D721Med (cell line): ENCODE results near the gene MAST1.

ENCODE experiments used
- DNase-seq: peaks from one replicate; pipeline ENCODE4 v3.0.0; 2011; ENCODE audit warnings: low spot score; ENCODE audit not compliant: insufficient read length
- FAIRE-seq: peaks from 2 replicates; lab custom pipeline; 2011; peaks lifted over from hg19 to GRCh38; lab: Jason Lieb, UNC
- TF ChIP-seq, protein P1 (sequence below): IDR thresholded peaks from 2 replicates; pipeline ENCODE4 v1.5.1; 2012; ENCODE audit warnings: mild to moderate bottlenecking, control low read depth; ENCODE audit not compliant: insufficient read depth; ENCODE audit errors: missing control alignments

Gene MAST1

GRCh38 chr19:12864143-12864542, 25.8 kb downstream of the MAST1 start:
- FAIRE-seq: no peak
- no peak for DNase-seq
- TF ChIP-seq, protein P1, sequence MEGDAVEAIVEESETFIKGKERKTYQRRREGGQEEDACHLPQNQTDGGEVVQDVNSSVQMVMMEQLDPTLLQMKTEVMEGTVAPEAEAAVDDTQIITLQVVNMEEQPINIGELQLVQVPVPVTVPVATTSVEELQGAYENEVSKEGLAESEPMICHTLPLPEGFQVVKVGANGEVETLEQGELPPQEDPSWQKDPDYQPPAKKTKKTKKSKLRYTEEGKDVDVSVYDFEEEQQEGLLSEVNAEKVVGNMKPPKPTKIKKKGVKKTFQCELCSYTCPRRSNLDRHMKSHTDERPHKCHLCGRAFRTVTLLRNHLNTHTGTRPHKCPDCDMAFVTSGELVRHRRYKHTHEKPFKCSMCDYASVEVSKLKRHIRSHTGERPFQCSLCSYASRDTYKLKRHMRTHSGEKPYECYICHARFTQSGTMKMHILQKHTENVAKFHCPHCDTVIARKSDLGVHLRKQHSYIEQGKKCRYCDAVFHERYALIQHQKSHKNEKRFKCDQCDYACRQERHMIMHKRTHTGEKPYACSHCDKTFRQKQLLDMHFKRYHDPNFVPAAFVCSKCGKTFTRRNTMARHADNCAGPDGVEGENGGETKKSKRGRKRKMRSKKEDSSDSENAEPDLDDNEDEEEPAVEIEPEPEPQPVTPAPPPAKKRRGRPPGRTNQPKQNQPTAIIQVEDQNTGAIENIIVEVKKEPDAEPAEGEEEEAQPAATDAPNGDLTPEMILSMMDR: no peak

GRCh38 chr19:12864721-12865715, 26.7 kb downstream of the MAST1 start:
- TF ChIP-seq, protein P1: no peak
- no peak for FAIRE-seq
- no peak for DNase-seq

GRCh38 chr19:12865746-12866415, 27.6 kb downstream of the MAST1 start:
- DNase-seq (no peak), FAIRE-seq (no peak)
- TF ChIP-seq, protein P1: no peak

DNA sequence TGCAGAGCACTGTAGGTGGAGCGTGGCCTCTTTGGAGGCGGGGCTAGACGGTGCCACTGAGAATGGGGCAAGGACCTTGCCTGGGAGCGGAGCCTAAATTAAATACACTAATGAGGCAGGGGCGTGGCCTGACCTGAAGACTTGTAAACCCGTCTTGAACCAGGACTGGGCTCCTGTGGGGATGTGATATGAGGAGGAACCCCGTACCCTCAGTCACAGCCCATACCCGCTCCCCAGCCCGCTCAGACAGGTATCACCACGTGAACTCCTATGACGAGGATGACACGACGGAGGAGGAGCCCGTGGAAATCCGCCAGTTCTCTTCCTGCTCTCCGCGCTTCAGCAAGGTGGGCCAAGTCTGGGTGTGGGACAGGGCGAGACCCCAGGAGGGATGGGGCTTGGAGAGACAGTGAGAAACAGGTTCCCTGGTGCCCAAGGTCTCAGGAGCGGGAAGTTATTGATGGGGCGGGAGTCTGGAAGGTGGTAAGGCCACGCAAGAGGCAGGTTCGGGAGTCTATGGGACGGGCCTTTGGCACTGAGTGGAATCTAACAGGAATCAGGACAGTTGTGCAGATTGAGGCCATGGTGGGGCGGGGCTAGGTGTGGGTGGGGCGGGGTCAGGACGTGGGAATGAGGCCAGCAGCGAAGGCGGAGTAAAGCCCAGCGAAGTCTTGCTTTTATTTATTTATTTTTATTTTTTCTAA, 28.3 kb downstream of the MAST1 start:
- FAIRE-seq (no peak), DNase-seq (no peak)
- TF ChIP-seq, protein P1: no peak

DNA sequence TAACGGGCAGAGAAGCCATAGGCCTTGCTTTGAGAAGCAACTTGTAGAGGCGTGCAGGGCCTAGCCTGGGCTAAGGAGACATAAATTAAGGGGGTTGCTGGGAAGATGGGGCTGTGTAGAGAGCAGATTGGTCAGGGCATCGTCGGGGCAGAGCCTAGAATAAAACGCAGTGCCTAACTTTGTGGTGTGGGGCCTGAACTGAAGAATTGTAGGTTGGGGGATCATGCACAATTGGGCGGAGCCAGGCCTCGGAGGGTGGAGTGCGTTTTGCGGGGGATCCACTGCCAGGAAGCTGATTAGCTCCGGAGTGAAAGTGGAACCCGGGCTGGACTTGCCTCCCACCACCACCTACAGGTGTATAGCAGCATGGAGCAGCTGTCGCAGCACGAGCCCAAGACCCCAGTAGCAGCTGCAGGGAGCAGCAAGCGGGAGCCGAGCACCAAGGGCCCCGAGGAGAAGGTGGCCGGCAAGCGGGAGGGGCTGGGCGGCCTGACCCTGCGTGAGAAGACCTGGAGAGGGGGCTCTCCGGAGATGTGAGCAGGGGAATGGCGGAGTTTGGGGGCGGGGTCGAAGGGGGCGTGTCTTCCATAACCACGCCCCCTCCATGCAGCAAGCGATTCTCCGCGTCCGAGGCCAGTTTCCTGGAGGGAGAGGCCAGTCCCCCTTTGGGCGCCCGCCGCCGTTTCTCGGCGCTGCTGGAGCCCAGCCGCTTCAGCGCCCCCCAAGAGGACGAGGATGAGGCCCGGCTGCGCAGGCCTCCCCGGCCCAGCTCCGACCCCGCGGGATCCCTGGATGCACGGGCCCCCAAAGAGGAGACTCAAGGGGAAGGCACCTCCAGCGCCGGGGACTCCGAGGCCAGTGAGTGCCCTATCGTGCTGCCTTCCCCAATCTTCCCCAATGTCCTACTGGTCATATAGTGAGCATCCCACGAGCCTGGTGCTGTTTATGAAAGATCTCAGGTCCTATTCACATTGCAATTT, 29.1 kb downstream of the MAST1 start:
- FAIRE-seq: no peak
- TF ChIP-seq, protein P1: no peak
- DNase-seq: no peak

GRCh38 chr19:12868540-12869112, 30.3 kb downstream of the MAST1 start:
- TF ChIP-seq, protein P1: no peak
- DNase-seq (peak; percentile 18), FAIRE-seq (no peak)
